GM23248 (cell line): Measurements from ENCODE around the gene TMED9. TPM values are rescaled to one million over a fixed set of nuclear protein-coding genes. Genes with fewer than 3 reads are reported as not detected.

Experiments used
- DNase-seq: peaks from one replicate; pipeline ENCODE4 v3.0.0-alpha.2; 2015
- H2AFZ ChIP-seq: fragments of 200-600 bp; sonication (generic); 2 replicates; pipeline ENCODE4 v1.6.1; 2016; ENCODE audit warnings: antibody characterized with exemption
- H3F3A ChIP-seq: fragments of 200-600 bp; sonication (generic); 2 replicates; pipeline ENCODE4 v1.6.1; 2016; ENCODE audit warnings: mild to moderate bottlenecking, antibody characterized with exemption, mixed run types; ENCODE audit not compliant: insufficient read depth
- H3K27ac ChIP-seq: fragments of 200-600 bp; sonication (generic); 2 replicates; pipeline ENCODE4 v1.5.1; 2016; ENCODE audit warnings: mild to moderate bottlenecking
- H3K27me3 ChIP-seq: fragments of 200-600 bp; sonication (generic); replicated peaks from 2 replicates; pipeline ENCODE4 v1.6.1; 2016; ENCODE audit warnings: mild to moderate bottlenecking; ENCODE audit not compliant: insufficient read depth
- H3K36me3 ChIP-seq: fragments of 200-600 bp; sonication (generic); 2 replicates; pipeline ENCODE4 v1.6.1; 2016; ENCODE audit warnings: low read depth, mild to moderate bottlenecking
- H3K4me1 ChIP-seq: fragments of 200-600 bp; sonication (generic); 2 replicates; pipeline ENCODE4 v1.6.1; 2016; ENCODE audit warnings: mild to moderate bottlenecking; ENCODE audit not compliant: insufficient read depth
- H3K4me2 ChIP-seq: fragments of 200-600 bp; sonication (generic); one replicate; pipeline ENCODE4 v1.6.1; 2016; ENCODE audit warnings: mild to moderate bottlenecking; ENCODE audit not compliant: unreplicated experiment
- H3K4me3 ChIP-seq: fragments of 200-600 bp; sonication (generic); 2 replicates; pipeline ENCODE4 v1.5.1; 2016; ENCODE audit warnings: mild to moderate bottlenecking
- H3K79me2 ChIP-seq: fragments of 200-600 bp; sonication (generic); 2 replicates; pipeline ENCODE4 v1.6.1; 2016; ENCODE audit warnings: mild to moderate bottlenecking; ENCODE audit not compliant: insufficient read depth
- H3K9ac ChIP-seq: fragments of 200-600 bp; sonication (generic); 2 replicates; pipeline ENCODE4 v1.6.1; 2016; ENCODE audit warnings: mild to moderate bottlenecking
- H3K9me2 ChIP-seq: fragments of 200-600 bp; sonication (generic); 2 replicates; pipeline ENCODE4 v1.6.1; 2016; ENCODE audit warnings: mixed run types, mild to moderate bottlenecking, moderate library complexity; ENCODE audit not compliant: insufficient read depth
- H3K9me3 ChIP-seq: fragments of 200-600 bp; sonication (generic); one replicate; pipeline ENCODE4 v1.6.1; 2017; ENCODE audit warnings: low read depth
- H4K20me1 ChIP-seq: fragments of 200-600 bp; sonication (generic); 2 replicates; pipeline ENCODE4 v1.6.0; 2016; ENCODE audit not compliant: insufficient read depth
- EZH2 ChIP-seq: fragments of 200-600 bp; sonication (generic); IDR thresholded peaks from 2 replicates; pipeline ENCODE4 v1.6.1; 2018; ENCODE audit warnings: antibody characterized with exemption, mild to moderate bottlenecking; ENCODE audit not compliant: insufficient read depth, poor library complexity, severe bottlenecking
- EZH2phosphoT487 ChIP-seq: fragments of 200-600 bp; sonication (generic); IDR thresholded peaks from 2 replicates; pipeline ENCODE4 v1.6.1; 2018; ENCODE audit warnings: antibody characterized with exemption, moderate library complexity, mild to moderate bottlenecking, low read depth; ENCODE audit not compliant: insufficient read depth
- WGBS, 2 experiments: methylation state at CpG; one replicate each; pipeline ENCODE4 v1.1.6; 2015 to 2017; ENCODE audit warnings: low lambda C conversion rate in 2 of 2, low coverage in 1 of 2; ENCODE audit errors: missing lambda C conversion rate in 2 of 2; 5-methylcytosine and 5-hydroxymethylcytosine counted together
- in situ Hi-C: fragments of 300-500 bp; cut with MboI; formaldehyde crosslinking; loops from 2 replicates; pipeline ENCODE4 v1.15.0; 2020
- polyA plus RNA-seq: library from polyadenylated mRNA; unstranded; fragments of >200 nt; fragmentation: Nextera tagmentation; extraction: Ambion mirVana; gene quantifications from 2 replicates; pipeline ENCODE4 v1.2.1, GENCODE V29; 2016
- total RNA-seq: library from RNA; depleted of rRNA; stranded (reverse); fragments of >200 nt; shearing (Covaris generic); gene quantifications from 2 replicates; pipeline ENCODE4 v1.2.3, GENCODE V29; 2014

TMED9 gene
- total and polyA plus RNA-seq, 2 experiments from 2014 or later, result 138 to 282 TPM

DNA sequence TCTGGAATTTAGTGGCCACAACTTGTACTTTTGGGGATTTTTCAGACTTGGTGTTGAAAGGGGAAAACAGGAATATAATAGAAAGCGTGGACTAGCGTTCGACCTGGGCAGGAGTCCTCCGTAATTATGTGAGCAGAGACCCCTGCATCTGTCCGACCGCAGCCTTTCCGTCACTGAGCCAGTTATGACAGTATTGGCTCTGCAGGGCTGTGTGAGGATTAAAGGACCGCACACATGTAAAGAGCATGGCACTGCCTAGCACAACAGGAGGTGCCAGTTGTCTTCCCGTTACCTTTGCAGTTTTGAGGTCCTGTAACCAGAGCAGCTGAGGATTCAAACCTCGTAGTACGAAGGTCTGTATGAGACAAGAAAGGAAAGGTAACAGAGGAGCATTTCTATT is 9.1 kb downstream of the TMED9 start:
- peak overlapping the region; percentile 73; the same call in 1 of the 2 replicates for H3K27ac ChIP-seq
- peak overlapping the region; percentile 91 for H3K9ac ChIP-seq
- no peak overlapping the region for H2AFZ ChIP-seq
- H3K79me2 ChIP-seq, result peaks cover 23% of the 10 kb centered on the region
- no peak for DNase-seq
- no peaks in the 10 kb centered on the region for H3K27me3 ChIP-seq
- H3K36me3 ChIP-seq, result peaks cover 3% of the 10 kb centered on the region; the same call in 1 of the 2 replicates
- H3K4me3 ChIP-seq, result peak overlapping the region; percentile 85
- no peaks in the 10 kb centered on the region for H4K20me1 ChIP-seq
- 77 to 78% methylated on average over 11 of the region's 11 CpGs for WGBS, 2 experiments
- TF ChIP-seq EZH2, result no peak
- H3F3A ChIP-seq, result peaks cover 17% of the 10 kb centered on the region; the same call in 1 of the 2 replicates
- H3K9me3 ChIP-seq, result no peaks in the 10 kb centered on the region
- no peaks in the 10 kb centered on the region for H3K9me2 ChIP-seq
- in situ Hi-C loops, result loop anchor here (25.0 kb wide), 1 partner anchor 561 kb away; the partner anchor contains the start of gene NHP2
- H3K4me2 ChIP-seq, result peak overlapping the region; percentile 96
- peaks cover 8% of the 10 kb centered on the region for H3K4me1 ChIP-seq

DNA sequence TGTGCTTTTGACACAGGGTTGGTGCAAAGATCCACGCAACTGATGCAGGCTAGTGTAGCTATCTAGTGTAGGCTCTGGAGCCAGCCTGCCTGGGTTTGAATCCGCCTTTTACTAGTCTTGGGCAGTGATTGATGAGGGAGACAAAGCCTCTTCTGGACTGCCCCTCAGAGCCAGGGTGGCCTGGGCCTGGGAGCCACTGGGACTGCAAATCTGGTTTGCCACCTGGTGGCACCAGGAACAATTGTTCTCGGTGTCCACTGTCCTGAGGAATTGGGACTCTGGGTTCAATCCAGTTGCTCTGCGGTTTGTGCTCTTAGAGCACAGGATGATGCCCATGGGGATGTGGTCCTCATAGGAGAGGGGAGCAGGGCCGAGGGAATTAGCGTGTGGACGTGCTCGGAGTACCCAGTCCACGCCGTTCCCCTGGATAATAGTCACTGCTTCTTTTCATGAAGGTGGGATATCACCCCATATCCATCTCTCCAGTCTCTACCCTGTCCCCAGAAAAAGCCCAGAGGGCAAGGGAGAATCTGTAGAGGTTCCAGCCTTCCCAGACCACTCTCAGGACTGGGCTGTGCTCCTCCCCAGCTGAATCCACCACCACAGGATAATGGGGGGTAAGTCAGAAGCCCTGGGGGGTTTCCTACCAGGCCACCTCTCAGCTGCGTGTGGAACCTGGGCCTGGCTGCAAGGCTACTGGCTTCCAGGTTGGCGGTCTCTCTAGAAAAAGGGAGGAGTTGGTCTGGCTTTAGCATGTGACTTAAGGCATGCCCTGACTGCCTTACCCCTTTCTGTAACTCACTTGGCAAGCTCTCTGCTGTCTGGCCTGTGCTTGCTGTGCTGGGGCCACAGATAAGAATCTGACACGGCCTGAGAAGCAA is 9.8 kb downstream of the TMED9 start:
- H4K20me1 ChIP-seq, result no peaks in the 10 kb centered on the region
- H3K27ac ChIP-seq, result no peak overlapping the region
- no peak overlapping the region for H3K4me3 ChIP-seq
- in situ Hi-C loops, result loop anchor here (25.0 kb wide), 1 partner anchor 560 kb away; the partner anchor contains the start of gene NHP2
- H3K4me1 ChIP-seq, result peaks cover 8% of the 10 kb centered on the region
- H3K9ac ChIP-seq, result no peak overlapping the region
- no peaks in the 10 kb centered on the region for H3K9me3 ChIP-seq
- peaks cover 23% of the 10 kb centered on the region for H3K79me2 ChIP-seq
- H3K4me2 ChIP-seq, result no peak overlapping the region
- H2AFZ ChIP-seq, result no peak overlapping the region
- TF ChIP-seq EZH2phosphoT487 (no peak), EZH2 (no peak)
- H3F3A ChIP-seq, result peaks cover 16% of the 10 kb centered on the region; the same call in 1 of the 2 replicates
- H3K27me3 ChIP-seq, result no peaks in the 10 kb centered on the region
- 87 to 91% methylated on average over 13 of the region's 13 CpGs for WGBS, 2 experiments
- no peaks in the 10 kb centered on the region for H3K36me3 ChIP-seq
- H3K9me2 ChIP-seq, result no peaks in the 10 kb centered on the region
- DNase-seq, result no peak

DNA sequence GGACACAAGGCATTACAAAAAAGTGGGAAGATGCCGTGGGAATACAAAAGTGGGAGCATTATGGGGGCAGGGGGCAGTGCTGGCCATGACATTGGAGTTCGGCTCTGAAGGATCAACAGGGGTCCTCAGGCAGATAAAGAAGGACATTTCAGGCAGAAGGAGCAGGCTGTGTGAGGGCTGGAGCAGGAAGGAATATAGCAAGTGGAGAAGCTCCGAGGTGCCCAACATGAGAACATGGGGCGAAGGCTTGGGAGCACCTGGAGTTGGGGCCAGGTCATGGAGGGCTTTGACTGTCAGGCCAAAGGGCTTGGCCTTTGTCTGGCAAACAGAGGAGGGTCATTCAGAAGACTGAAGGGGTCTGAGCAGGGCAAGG is 10.4 kb downstream of the TMED9 start:
- DNase-seq, result no peak
- Histone ChIP-seq H3F3A (peaks cover 16% of the 10 kb centered on the region; the same call in 1 of the 2 replicates), H3K36me3 (no peaks in the 10 kb centered on the region), H3K4me1 (peaks cover 8% of the 10 kb centered on the region), H3K9ac (no peak overlapping the region), H3K4me2 (no peak overlapping the region), H3K79me2 (peaks cover 23% of the 10 kb centered on the region), H2AFZ (no peak overlapping the region), H3K9me2 (no peaks in the 10 kb centered on the region), H3K27me3 (no peaks in the 10 kb centered on the region), H3K9me3 (no peaks in the 10 kb centered on the region), H3K4me3 (no peak overlapping the region), H3K27ac (no peak overlapping the region), H4K20me1 (no peaks in the 10 kb centered on the region)
- in situ Hi-C loops, result loop anchor here (25.0 kb wide), 1 partner anchor 560 kb away; the partner anchor contains the start of gene NHP2
- no peak for TF ChIP-seq EZH2phosphoT487
- TF ChIP-seq EZH2, result no peak
- WGBS, 2 experiments, result 79 to 80% methylated on average over 4 of the region's 4 CpGs

DNA sequence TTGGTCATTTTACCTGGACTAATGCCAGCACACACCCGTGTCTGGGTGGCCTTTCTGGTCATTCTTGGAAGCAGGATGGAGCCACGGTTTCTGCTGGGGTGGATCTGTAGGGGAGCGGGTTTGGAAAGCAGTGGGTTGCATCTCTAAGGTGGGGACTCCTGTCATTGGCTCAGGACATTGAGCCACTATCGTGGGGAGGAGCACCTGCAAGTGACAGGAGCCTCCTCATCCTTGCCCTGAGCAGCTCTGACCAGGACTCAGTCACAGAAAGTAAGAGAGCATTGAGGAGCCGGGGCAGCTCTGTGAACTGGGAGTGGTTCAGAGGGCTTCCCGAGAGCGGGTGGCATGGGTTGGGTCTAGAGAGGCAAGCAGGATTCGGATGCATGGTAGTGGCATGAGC is 11.6 kb downstream of the TMED9 start:
- Histone ChIP-seq H3K27ac (no peak overlapping the region), H3K4me1 (peaks cover 8% of the 10 kb centered on the region), H3K4me2 (no peak overlapping the region), H4K20me1 (no peaks in the 10 kb centered on the region), H3K27me3 (no peaks in the 10 kb centered on the region), H3K9ac (no peak overlapping the region), H3K79me2 (peaks cover 23% of the 10 kb centered on the region), H3F3A (peaks cover 6% of the 10 kb centered on the region; the same call in 1 of the 2 replicates), H3K9me3 (no peaks in the 10 kb centered on the region), H2AFZ (no peak overlapping the region), H3K4me3 (no peak overlapping the region), H3K36me3 (no peaks in the 10 kb centered on the region), H3K9me2 (no peaks in the 10 kb centered on the region)
- in situ Hi-C loops, result loop anchor here (25.0 kb wide), 1 partner anchor 559 kb away; the partner anchor contains the start of gene NHP2
- 62 to 64% methylated on average over 8 of the region's 8 CpGs for WGBS, 2 experiments
- no peak for TF ChIP-seq EZH2phosphoT487
- no peak for TF ChIP-seq EZH2
- DNase-seq, result no peak
